ENCODE measurements around the gene COQ9.
"Not testable (repeated sequence)": the region's sequence is repeated elsewhere in the genome, so short reads cannot be mapped to it uniquely, and the experiment has no call there.

The COQ9 gene

GRCh38 chr16:57489229-57489628 lies 42.0 kb downstream of the COQ9 start:
- no peak for TF ChIP-seq CTCF (IDR thresholded peaks at IDR 0.05; ENCODE audit: low read depth, low read length, missing control alignments)
- DNase-seq (ENCODE audit: low read depth): no peak
- H3K4me3 ChIP-seq (ENCODE audit: low read depth, low read length): no peak overlapping the region
- in situ Hi-C loops (cut with HindIII; ENCODE audit: low sequenced_read_pairs): loop anchor here (5.0 kb wide), 1 partner anchor 38 kb away; no protein-coding TSS in a partner anchor

GRCh38 chr16:57493767-57494166 lies 46.5 kb downstream of the COQ9 start:
- DNase-seq (ENCODE audit: low read depth): no peak
- no peak for TF ChIP-seq CTCF (IDR thresholded peaks at IDR 0.05; ENCODE audit: low read depth, low read length, missing control alignments)
- H3K4me3 ChIP-seq (ENCODE audit: low read depth, low read length): no peak overlapping the region
- in situ Hi-C loops (cut with HindIII; ENCODE audit: low sequenced_read_pairs): no loop called here

GRCh38 chr16:57497121-57497520 lies 49.8 kb downstream of the COQ9 start:
- DNase-seq (ENCODE audit: low read depth): no peak
- H3K4me3 ChIP-seq (ENCODE audit: low read depth, low read length): no peak overlapping the region
- TF ChIP-seq CTCF (IDR thresholded peaks at IDR 0.05; ENCODE audit: low read depth, low read length, missing control alignments): no peak
- in situ Hi-C loops (cut with HindIII; ENCODE audit: low sequenced_read_pairs): no loop called here

GRCh38 chr16:57498031-57498430 lies 50.8 kb downstream of the COQ9 start:
- DNase-seq (ENCODE audit: low read depth): no peak
- H3K4me3 ChIP-seq (ENCODE audit: low read depth, low read length): no peak overlapping the region
- TF ChIP-seq CTCF (IDR thresholded peaks at IDR 0.05; ENCODE audit: low read depth, low read length, missing control alignments): no peak
- in situ Hi-C loops (cut with HindIII; ENCODE audit: low sequenced_read_pairs): no loop called here

- H3K4me3 ChIP-seq (ENCODE audit: low read depth, low read length); DNase-seq (ENCODE audit: low read depth); in situ Hi-C loops (cut with HindIII; ENCODE audit: low sequenced_read_pairs): not testable (repeated sequence)
Measured at GRCh38 chr16:57499941-57500340, 52.7 kb downstream of the COQ9 start.

- H3K4me3 ChIP-seq (ENCODE audit: low read depth, low read length): no peak overlapping the region
- TF ChIP-seq CTCF (IDR thresholded peaks at IDR 0.05; ENCODE audit: low read depth, low read length, missing control alignments): no peak
- DNase-seq (ENCODE audit: low read depth): no peak
- in situ Hi-C loops (cut with HindIII; ENCODE audit: low sequenced_read_pairs): no loop called here
Measured at GRCh38 chr16:57500578-57501111, 53.4 kb downstream of the COQ9 start.

- no peak for DNase-seq (ENCODE audit: low read depth)
- H3K4me3 ChIP-seq (ENCODE audit: low read depth, low read length): no peak overlapping the region
- in situ Hi-C loops (cut with HindIII; ENCODE audit: low sequenced_read_pairs): no loop called here
- TF ChIP-seq CTCF (IDR thresholded peaks at IDR 0.05; ENCODE audit: low read depth, low read length, missing control alignments): no peak
Measured at GRCh38 chr16:57501492-57501891, 54.2 kb downstream of the COQ9 start.

All from astrocyte of the cerebellum (primary cell).